Gastrocnemius medialis (tissue), 4 donors: ENCODE results near the gene ROPN1B.

ENCODE experiments used
- POLR2A ChIP-seq, 2 donors: fragments of 450-650 bp; IDR thresholded peaks; one replicate each; pipeline ENCODE4 v1.6.1; 2017; ENCODE audit warnings: antibody characterized with exemption in 2 of 2, mild to moderate bottlenecking in 2 of 2, moderate library complexity in 2 of 2
- TF ChIP-seq, protein P1 (sequence below), 5 experiments: fragments of 450-650 bp in 3 of 5; fragments of 200-600 bp in 2 of 5; sonication (generic) in 2 of 5; IDR thresholded peaks in 4 of 5; conservative IDR thresholded peaks in 1 of 5; 1 replicate in 4 of 5; 2 replicates in 1 of 5; pipeline ENCODE4 v1.5.1; 2016 to 2019; ENCODE audit warnings: antibody characterized with exemption in 5 of 5, mild to moderate bottlenecking in 3 of 5, moderate library complexity in 3 of 5

DNA sequence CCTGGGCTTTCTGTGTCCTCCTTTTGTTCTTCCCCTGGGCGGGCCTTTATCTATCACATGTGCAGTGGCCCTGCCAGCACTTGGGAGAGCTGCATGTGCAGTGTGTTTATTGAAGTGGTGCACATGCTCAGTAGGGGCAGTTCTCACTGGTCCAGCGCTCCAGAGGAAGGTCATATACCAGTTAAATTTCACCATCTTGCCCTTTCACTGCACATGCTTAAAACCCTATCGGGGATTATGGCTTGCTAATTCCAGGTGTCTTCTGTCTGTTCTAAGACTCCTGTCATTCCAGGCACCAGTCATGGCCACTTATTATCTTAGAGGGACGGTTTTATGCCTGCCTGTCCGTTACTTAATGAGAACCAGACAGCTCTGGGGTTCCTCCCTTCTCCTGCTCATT is 52.2 kb downstream of the ROPN1B start:
- TF ChIP-seq, protein P1, sequence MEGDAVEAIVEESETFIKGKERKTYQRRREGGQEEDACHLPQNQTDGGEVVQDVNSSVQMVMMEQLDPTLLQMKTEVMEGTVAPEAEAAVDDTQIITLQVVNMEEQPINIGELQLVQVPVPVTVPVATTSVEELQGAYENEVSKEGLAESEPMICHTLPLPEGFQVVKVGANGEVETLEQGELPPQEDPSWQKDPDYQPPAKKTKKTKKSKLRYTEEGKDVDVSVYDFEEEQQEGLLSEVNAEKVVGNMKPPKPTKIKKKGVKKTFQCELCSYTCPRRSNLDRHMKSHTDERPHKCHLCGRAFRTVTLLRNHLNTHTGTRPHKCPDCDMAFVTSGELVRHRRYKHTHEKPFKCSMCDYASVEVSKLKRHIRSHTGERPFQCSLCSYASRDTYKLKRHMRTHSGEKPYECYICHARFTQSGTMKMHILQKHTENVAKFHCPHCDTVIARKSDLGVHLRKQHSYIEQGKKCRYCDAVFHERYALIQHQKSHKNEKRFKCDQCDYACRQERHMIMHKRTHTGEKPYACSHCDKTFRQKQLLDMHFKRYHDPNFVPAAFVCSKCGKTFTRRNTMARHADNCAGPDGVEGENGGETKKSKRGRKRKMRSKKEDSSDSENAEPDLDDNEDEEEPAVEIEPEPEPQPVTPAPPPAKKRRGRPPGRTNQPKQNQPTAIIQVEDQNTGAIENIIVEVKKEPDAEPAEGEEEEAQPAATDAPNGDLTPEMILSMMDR (IDR thresholded peaks at IDR 0.05 in 4 of 5, conservative IDR thresholded peaks at IDR 0.05 in 1 of 5): no peak
- no peak for TF ChIP-seq POLR2A (IDR thresholded peaks at IDR 0.05)
